SK-N-MC (cell line): ENCODE measurements around the gene KLF12.

Experiments used
- EZH2 ChIP-seq: fragments of 200-600 bp; sonication (generic); IDR thresholded peaks from one replicate; pipeline ENCODE4 v1.6.1; 2017; ENCODE audit warnings: antibody characterized with exemption
- POLR2AphosphoS5 ChIP-seq: IDR thresholded peaks from 2 replicates; pipeline ENCODE4 v1.6.1; 2012; ENCODE audit warnings: mild to moderate bottlenecking, low read depth, low read length, borderline replicate concordance

DNA sequence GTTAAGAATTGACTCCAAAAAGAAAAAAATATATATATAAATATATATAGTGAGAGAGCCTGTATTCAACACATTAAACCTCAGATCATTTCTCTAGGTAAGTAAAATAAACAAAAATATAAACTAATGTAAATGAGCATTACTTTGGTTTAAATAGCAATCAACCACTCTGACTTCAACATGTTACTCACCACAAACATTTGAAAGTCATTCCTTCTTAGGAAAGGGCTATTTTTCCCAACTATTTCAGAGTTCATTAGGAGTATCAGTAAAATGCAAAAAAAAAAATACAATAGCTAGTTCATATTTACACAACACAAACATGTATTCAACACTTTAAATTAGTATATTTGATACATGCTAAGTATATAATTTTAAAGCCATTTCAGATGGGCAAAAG lies 40.5 kb downstream of the KLF12 start:
- TF ChIP-seq POLR2AphosphoS5 (no peak), EZH2 (no peak)
